Smooth muscle cell (in vitro differentiated cells): ENCODE measurements around the gene DNAH5. TPM values are rescaled to one million over a fixed set of nuclear protein-coding genes. Genes with fewer than 3 reads are reported as not detected.
"Not testable (repeated sequence)": the region's sequence is repeated elsewhere in the genome, so short reads cannot be mapped to it uniquely, and the experiment has no call there.

Experiments
- DNase-seq: peaks from one replicate; lab custom pipeline; 2025; ENCODE audit not compliant: unreplicated experiment; lab: John Stamatoyannopoulos, UW
- H2AFZ ChIP-seq: fragments of 200-600 bp; sonication (generic); 2 replicates; pipeline ENCODE4 v1.6.0; 2016; ENCODE audit warnings: antibody characterized with exemption, low read depth, mild to moderate bottlenecking
- H3F3A ChIP-seq: fragments of 200-600 bp; sonication (generic); 2 replicates; pipeline ENCODE4 v1.6.0; 2017; ENCODE audit warnings: antibody characterized with exemption, low read depth
- H3K27ac ChIP-seq: fragments of 200-600 bp; sonication (generic); 2 replicates; pipeline ENCODE4 v1.5.1; 2016; ENCODE audit warnings: low read depth, mild to moderate bottlenecking
- H3K27me3 ChIP-seq: fragments of 200-600 bp; sonication (generic); 2 replicates; pipeline ENCODE4 v1.6.1; 2016; ENCODE audit warnings: low read depth, mild to moderate bottlenecking
- H3K36me3 ChIP-seq: fragments of 200-600 bp; sonication (generic); 2 replicates; pipeline ENCODE4 v1.5.1; 2016; ENCODE audit warnings: low read depth
- H3K4me1 ChIP-seq: fragments of 200-600 bp; sonication (generic); 2 replicates; pipeline ENCODE4 v1.5.1; 2016; ENCODE audit warnings: low read depth
- H3K4me2 ChIP-seq: fragments of 200-600 bp; sonication (generic); 2 replicates; pipeline ENCODE4 v1.6.0; 2016; ENCODE audit warnings: mild to moderate bottlenecking
- H3K4me3 ChIP-seq: fragments of 200-600 bp; sonication (generic); 2 replicates; pipeline ENCODE4 v1.5.1; 2016; ENCODE audit warnings: mild to moderate bottlenecking
- H3K79me2 ChIP-seq: fragments of 200-600 bp; sonication (generic); 2 replicates; pipeline ENCODE4 v1.6.0; 2016; ENCODE audit warnings: low read depth, mild to moderate bottlenecking
- H3K9ac ChIP-seq: fragments of 200-600 bp; sonication (generic); 2 replicates; pipeline ENCODE4 v1.6.0; 2016; ENCODE audit warnings: low read depth
- H3K9me3 ChIP-seq: fragments of 200-600 bp; sonication (generic); replicated peaks from 2 replicates; pipeline ENCODE4 v1.5.1; 2016; ENCODE audit warnings: low read depth
- H4K20me1 ChIP-seq: fragments of 200-600 bp; sonication (generic); 2 replicates; pipeline ENCODE4 v1.6.0; 2016; ENCODE audit warnings: low read depth
- CTCF ChIP-seq: fragments of 200-600 bp; sonication (generic); IDR thresholded peaks from 2 replicates; pipeline ENCODE4 v1.5.1; 2017; ENCODE audit warnings: borderline replicate concordance, mild to moderate bottlenecking, antibody characterized with exemption; ENCODE audit not compliant: insufficient read depth, poor library complexity, severe bottlenecking
- WGBS: methylation state at CpG from one replicate; pipeline ENCODE4 v1.1.7; 2016; ENCODE audit warnings: low lambda C conversion rate; 5-methylcytosine and 5-hydroxymethylcytosine counted together
- polyA plus RNA-seq: library from polyadenylated mRNA; unstranded; fragments of >200 nt; fragmentation: Nextera tagmentation; extraction: Ambion mirVana; gene quantifications from 2 replicates; pipeline ENCODE4 v1.2.1, GENCODE V29; 2016
- total RNA-seq: library from RNA; depleted of rRNA; stranded (reverse); fragments of >200 nt; gene quantifications from 2 replicates; pipeline ENCODE4 v1.2.3, GENCODE V29; 2014

Gene DNAH5
- total and polyA plus RNA-seq, 2 experiments from 2014 or later: 0.04 to 0.33 TPM

GRCh38 chr5:13985731-13986418, 41.4 kb upstream of the DNAH5 start:
- Histone ChIP-seq H3F3A (no peaks in the 10 kb centered on the region), H3K9ac (no peak overlapping the region), H3K4me1 (no peaks in the 10 kb centered on the region), H3K4me2 (no peak overlapping the region), H3K27me3 (no peaks in the 10 kb centered on the region), H3K9me3 (no peaks in the 10 kb centered on the region), H3K79me2 (no peaks in the 10 kb centered on the region), H3K4me3 (no peak overlapping the region), H4K20me1 (no peaks in the 10 kb centered on the region), H3K36me3 (no peaks in the 10 kb centered on the region), H3K27ac (no peak overlapping the region), H2AFZ (no peak overlapping the region)
- no peak for DNase-seq
- 45% methylated on average over 12 of the region's 12 CpGs for WGBS
- TF ChIP-seq CTCF: no peak

GRCh38 chr5:13984888-13985287, 40.4 kb upstream of the DNAH5 start:
- not testable (repeated sequence) for H4K20me1 ChIP-seq, H3K36me3 ChIP-seq, H2AFZ ChIP-seq, H3K27ac ChIP-seq, H3K4me1 ChIP-seq, H3K9ac ChIP-seq, DNase-seq, H3K27me3 ChIP-seq, H3F3A ChIP-seq, H3K79me2 ChIP-seq, H3K4me2 ChIP-seq, H3K4me3 ChIP-seq, H3K9me3 ChIP-seq
- 94% methylated on average over 5 of the region's 5 CpGs for WGBS

- 72% methylated on average over 11 of the region's 11 CpGs for WGBS
- TF ChIP-seq CTCF: peak; percentile 49
- peaks cover 2% of the 10 kb centered on the region for H3K27me3 ChIP-seq
- no peak overlapping the region for H3K9ac ChIP-seq
- H3K4me1 ChIP-seq: no peaks in the 10 kb centered on the region
- no peak overlapping the region for H2AFZ ChIP-seq
- no peaks in the 10 kb centered on the region for H4K20me1 ChIP-seq
- H3K36me3 ChIP-seq: no peaks in the 10 kb centered on the region
- H3F3A ChIP-seq: no peaks in the 10 kb centered on the region
- no peak overlapping the region for H3K27ac ChIP-seq
- no peaks in the 10 kb centered on the region for H3K79me2 ChIP-seq
- H3K4me2 ChIP-seq: no peak overlapping the region
- no peak overlapping the region for H3K4me3 ChIP-seq
- DNase-seq: no peak
- no peaks in the 10 kb centered on the region for H3K9me3 ChIP-seq
Measured at GRCh38 chr5:13976867-13977830, 32.7 kb upstream of the DNAH5 start.

GRCh38 chr5:13976223-13976622, 31.7 kb upstream of the DNAH5 start:
- Histone ChIP-seq H4K20me1 (no peaks in the 10 kb centered on the region), H3K4me2 (no peak overlapping the region), H2AFZ (no peak overlapping the region), H3K4me3 (no peak overlapping the region), H3K79me2 (no peaks in the 10 kb centered on the region), H3K4me1 (no peaks in the 10 kb centered on the region), H3K9ac (no peak overlapping the region), H3K36me3 (no peaks in the 10 kb centered on the region), H3K9me3 (no peaks in the 10 kb centered on the region), H3K27me3 (peaks cover 2% of the 10 kb centered on the region), H3F3A (no peaks in the 10 kb centered on the region), H3K27ac (no peak overlapping the region)
- DNase-seq: no peak
- 66% methylated on average over 2 of the region's 2 CpGs for WGBS
- no peak for TF ChIP-seq CTCF
